T-cell (primary cell): ENCODE measurements around the gene ZNF566. TPM values are rescaled to one million over a fixed set of nuclear protein-coding genes. Genes with fewer than 3 reads are reported as not detected.

Experiments used
- total RNA-seq, 35 experiments: library from RNA in 6 of 35; stranded (reverse) in 6 of 35; fragments of 120-200 nt in 1 of 35; gene quantifications; one replicate each; pipeline versions ENCODE4 v1.2.1 to v1.2.4 and lab custom pipeline; 2013 to 2026

The ZNF566 gene
- total RNA-seq, 5 donors from 2014 or later (not counting 1 experiment from before 2014, with no cell fraction given) = 13.2 to 23.1 (median 18.9) TPM

Other genes with a start within 250 kb of the ZNF566 start
- gene ZFP14, start 110.4 kb downstream of the ZNF566 start, total RNA-seq = 10 to 100 TPM in 4 of 5 donors, 1 to 10 TPM in 1; 5.7 to 13.9 (median 11.6) TPM
- 1 to 10 TPM; 2.9 to 8.8 (median 8.2) TPM for gene ZFP82, start 70.9 kb downstream of the ZNF566 start, total RNA-seq
- 10 to 100 TPM in 3 of 5 donors, 1 to 10 TPM in 2; 8.4 to 14.2 (median 10.3) TPM for gene ZNF260, start 38.7 kb upstream of the ZNF566 start, total RNA-seq
- gene ZNF529, start 83.7 kb upstream of the ZNF566 start, total RNA-seq = 10 to 100 TPM; 25.6 to 34.2 (median 30.8) TPM
- 10 to 100 TPM; 10.4 to 21.8 (median 18.6) TPM for gene ZNF382, start 115.8 kb upstream of the ZNF566 start, total RNA-seq
- gene ZNF461, start 177.3 kb upstream of the ZNF566 start, total RNA-seq = 10 to 100 TPM in 4 of 5 donors, 1 to 10 TPM in 1; 9.7 to 15.7 (median 12.9) TPM
- 10 to 100 TPM in 4 of 5 donors, 1 to 10 TPM in 1; 8.7 to 19.1 (median 12.6) TPM for gene ZNF567, start 198.1 kb upstream of the ZNF566 start, total RNA-seq